ENCODE data around the gene SLAMF9.

- TF ChIP-seq MAFK (IDR thresholded peaks at IDR 0.05; ENCODE audit: partially characterized antibody) (no peak), ESRRA (IDR thresholded peaks at IDR 0.05; ENCODE audit: borderline replicate concordance, low read length) (no peak), MAX (IDR thresholded peaks at IDR 0.05) (no peak), CTCF (IDR thresholded peaks at IDR 0.05) (no peak), MAZ (IDR thresholded peaks at IDR 0.05; ENCODE audit: borderline replicate concordance, low read depth, low read length) (no peak)
Observed at GRCh38 chr1:159917533-159918351, 36.3 kb downstream of the SLAMF9 start.

Measured in A549 (cell line).